ENCODE results near the gene RNF225.

The RNF225 gene

DNA sequence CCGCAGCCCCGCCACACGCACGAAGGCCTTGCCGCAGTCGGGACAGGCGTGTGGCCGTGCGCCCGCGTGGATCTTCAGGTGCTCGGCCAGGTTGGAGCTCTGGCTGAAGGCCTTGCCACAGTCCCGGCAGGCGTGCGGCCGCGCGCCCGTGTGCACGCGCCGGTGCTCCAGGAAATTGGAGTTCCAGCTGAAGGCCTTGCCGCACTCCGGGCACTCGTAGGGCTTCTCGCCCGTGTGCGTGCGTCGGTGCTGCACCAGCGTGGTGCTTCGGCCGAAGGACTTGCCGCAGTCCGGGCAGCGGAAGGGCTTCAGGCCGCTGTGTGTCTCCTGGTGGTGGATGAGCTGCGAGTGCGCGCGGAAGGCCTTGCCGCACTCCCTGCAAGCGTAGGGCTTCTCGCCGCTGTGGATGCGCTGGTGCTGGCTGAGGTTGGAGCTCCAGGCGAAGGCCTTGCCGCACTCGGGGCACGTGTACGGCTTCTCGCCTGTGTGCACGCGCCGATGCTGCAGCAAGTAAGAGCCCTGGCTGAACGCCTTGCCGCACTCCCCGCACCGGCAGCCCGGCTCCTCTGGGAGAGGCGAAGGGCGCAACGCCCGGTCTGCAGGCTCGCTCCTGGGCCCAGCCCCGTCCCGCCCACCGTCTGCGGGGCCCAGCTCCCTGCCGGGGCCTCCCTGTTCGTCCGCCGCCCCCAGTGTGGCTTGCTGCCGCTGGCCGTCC, 38.5 kb upstream of the RNF225 start:
- no peak overlapping the region for H2BK120ac ChIP-seq (ENCODE audit: low read depth, low read length)
- peaks cover 0 to 3% of the 10 kb centered on the region in 2 donors for H3K4me1 ChIP-seq (ENCODE audit: control insufficient read depth in 2 of 2, insufficient read depth in 1 of 2, low read depth in 1 of 2, low read length in 2 of 2)
- no peak overlapping the region for H3K4ac ChIP-seq (ENCODE audit: low read length)
- no peak overlapping the region for H4K91ac ChIP-seq (ENCODE audit: low read depth, low read length, poor library complexity)
- peaks cover 7 to 24% of the 10 kb centered on the region in 2 donors for H3K36me3 ChIP-seq (replicated peaks in 1 of 2; ENCODE audit: control insufficient read depth in 2 of 2, insufficient read depth in 2 of 2, low read length in 2 of 2)
- peak overlapping the region; percentile 65 for H3K23ac ChIP-seq (ENCODE audit: low read depth, low read length, poor library complexity)
- no CpG with 5 or more reads among the region's 75 CpGs for WGBS, 2 donors (ENCODE audit: extremely low coverage in 2 of 2, insufficient read length in 2 of 2, insufficient replicate concordance in 1 of 2)
- H3K79me1 ChIP-seq (ENCODE audit: low read depth, low read length) = peaks cover 9% of the 10 kb centered on the region
- H3K4me2 ChIP-seq (ENCODE audit: insufficient read depth, low read length, poor library complexity, severe bottlenecking) = no peak overlapping the region
- H2BK15ac ChIP-seq (ENCODE audit: low read length) = no peak overlapping the region
- no peaks in the 10 kb centered on the region for H3K9me3 ChIP-seq (replicated peaks in 1 of 2; ENCODE audit: control insufficient read depth in 2 of 2, insufficient read depth in 1 of 2, low read depth in 1 of 2, low read length in 2 of 2)
- DNase-seq (ENCODE audit: low spot score) = no peak
- H2BK5ac ChIP-seq (ENCODE audit: low read length) = no peak overlapping the region
- no peak overlapping the region for H2BK12ac ChIP-seq (ENCODE audit: low read length)
- peak overlapping the region; percentile 31 for H3K14ac ChIP-seq (ENCODE audit: low read length)
- H3K9ac ChIP-seq (ENCODE audit: low read depth, low read length, poor library complexity) = peak overlapping the region; percentile 60
- no peak overlapping the region for H2AK5ac ChIP-seq (ENCODE audit: low read depth, low read length)
- no peak overlapping the region for H3K18ac ChIP-seq (ENCODE audit: low read length)
- H4K8ac ChIP-seq (ENCODE audit: low read depth, low read length) = peak overlapping the region; percentile 17
- no peak overlapping the region for H2AFZ ChIP-seq (ENCODE audit: low read length)
- H3K4me3 ChIP-seq (ENCODE audit: low read length in 2 of 2) = no peak overlapping the region
- no peaks in the 10 kb centered on the region for H3K27me3 ChIP-seq (ENCODE audit: control insufficient read depth in 3 of 3, insufficient read depth in 3 of 3, low read depth in 1 of 3, low read length in 3 of 3)
- no peak overlapping the region for H3K27ac ChIP-seq (replicated peaks; ENCODE audit: low read length)

DNA sequence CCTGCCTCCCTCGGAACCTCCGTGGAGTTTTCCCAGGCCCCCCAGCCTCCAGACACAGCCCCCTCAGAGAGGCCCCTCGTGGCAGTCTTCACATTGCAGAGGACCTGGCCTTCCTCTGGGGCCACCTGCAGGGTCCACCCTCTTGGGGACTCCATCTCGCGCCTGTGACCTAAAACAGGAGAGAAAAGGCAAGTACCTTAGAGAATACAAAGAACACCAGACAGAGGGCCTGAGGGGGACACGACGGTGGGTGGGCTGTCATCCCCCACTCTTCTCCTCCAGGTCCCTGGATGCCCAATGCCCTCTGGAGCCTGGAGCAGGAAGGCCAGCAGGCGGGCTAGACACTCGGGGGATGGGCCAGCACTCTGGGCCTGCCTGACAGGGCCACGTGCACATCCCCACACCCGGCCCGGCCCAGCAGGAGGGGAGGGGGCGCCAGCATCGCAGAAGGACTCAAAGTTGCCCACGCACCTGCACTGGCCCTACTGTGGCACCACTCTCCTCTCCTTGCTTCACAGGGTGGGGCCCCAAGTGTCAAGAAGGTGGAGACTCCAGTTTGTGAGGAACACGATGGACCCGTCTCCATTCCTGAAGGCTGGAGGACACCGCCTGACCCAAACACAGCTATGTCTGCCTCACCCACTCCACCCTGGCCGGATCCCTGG, 37.8 kb upstream of the RNF225 start:
- H3K36me3 ChIP-seq (replicated peaks in 1 of 2; ENCODE audit: control insufficient read depth in 2 of 2, insufficient read depth in 2 of 2, low read length in 2 of 2) = peaks cover 7 to 24% of the 10 kb centered on the region in 2 donors
- H3K9ac ChIP-seq (ENCODE audit: low read depth, low read length, poor library complexity) = no peak overlapping the region
- H3K4me1 ChIP-seq (ENCODE audit: control insufficient read depth in 2 of 2, insufficient read depth in 1 of 2, low read depth in 1 of 2, low read length in 2 of 2) = peaks cover 0 to 3% of the 10 kb centered on the region in 2 donors
- no peaks in the 10 kb centered on the region for H3K27me3 ChIP-seq (ENCODE audit: control insufficient read depth in 3 of 3, insufficient read depth in 3 of 3, low read depth in 1 of 3, low read length in 3 of 3)
- no peak overlapping the region for H4K91ac ChIP-seq (ENCODE audit: low read depth, low read length, poor library complexity)
- H3K23ac ChIP-seq (ENCODE audit: low read depth, low read length, poor library complexity) = no peak overlapping the region
- H4K8ac ChIP-seq (ENCODE audit: low read depth, low read length) = no peak overlapping the region
- no peak overlapping the region for H3K27ac ChIP-seq (replicated peaks; ENCODE audit: low read length)
- peak overlapping the region; percentile 19 for H2BK5ac ChIP-seq (ENCODE audit: low read length)
- DNase-seq (ENCODE audit: low spot score) = no peak
- H3K79me1 ChIP-seq (ENCODE audit: low read depth, low read length) = peaks cover 11% of the 10 kb centered on the region
- no peak overlapping the region for H3K4ac ChIP-seq (ENCODE audit: low read length)
- no peak overlapping the region for H3K14ac ChIP-seq (ENCODE audit: low read length)
- no peak overlapping the region for H3K4me2 ChIP-seq (ENCODE audit: insufficient read depth, low read length, poor library complexity, severe bottlenecking)
- WGBS, 2 donors (ENCODE audit: extremely low coverage in 2 of 2, insufficient read length in 2 of 2, insufficient replicate concordance in 1 of 2) = no CpG with 5 or more reads among the region's 19 CpGs
- H3K9me3 ChIP-seq (replicated peaks in 1 of 2; ENCODE audit: control insufficient read depth in 2 of 2, insufficient read depth in 1 of 2, low read depth in 1 of 2, low read length in 2 of 2) = no peaks in the 10 kb centered on the region
- H3K4me3 ChIP-seq (ENCODE audit: low read length in 2 of 2) = no peak overlapping the region
- H2BK15ac ChIP-seq (ENCODE audit: low read length) = no peak overlapping the region
- no peak overlapping the region for H3K18ac ChIP-seq (ENCODE audit: low read length)
- no peak overlapping the region for H2BK12ac ChIP-seq (ENCODE audit: low read length)
- H2AK5ac ChIP-seq (ENCODE audit: low read depth, low read length) = no peak overlapping the region
- no peak overlapping the region for H2AFZ ChIP-seq (ENCODE audit: low read length)
- no peak overlapping the region for H2BK120ac ChIP-seq (ENCODE audit: low read depth, low read length)

DNA sequence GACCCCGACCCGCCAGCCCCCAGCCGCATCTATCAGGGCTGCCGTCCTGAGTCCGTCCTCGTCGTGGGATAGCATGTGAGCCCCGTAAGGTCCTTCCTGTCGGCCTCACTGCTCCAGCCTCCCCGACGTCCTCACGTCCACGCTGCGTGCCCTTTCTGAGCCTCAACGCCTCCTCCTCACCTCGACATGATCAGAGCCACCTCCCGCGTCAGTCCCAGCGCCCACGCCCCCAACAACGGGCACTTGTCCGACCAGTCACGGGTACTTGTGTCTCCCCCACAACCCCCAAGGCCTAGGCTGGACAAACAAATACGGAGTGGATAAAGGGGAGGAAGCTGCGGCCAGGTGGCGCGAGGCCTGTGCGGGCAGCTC, 33.6 kb upstream of the RNF225 start:
- Histone ChIP-seq H3K9ac (ENCODE audit: low read depth, low read length, poor library complexity) (peak overlapping the region; percentile 99), H2AK5ac (ENCODE audit: low read depth, low read length) (peak overlapping the region; percentile 100)

More for the DNA sequence above, 33.6 kb upstream of the RNF225 start:
- Histone ChIP-seq H3K4me1 (ENCODE audit: control insufficient read depth in 2 of 2, insufficient read depth in 1 of 2, low read depth in 1 of 2, low read length in 2 of 2) (peaks cover 0 to 3% of the 10 kb centered on the region in 2 donors), H3K4me2 (ENCODE audit: insufficient read depth, low read length, poor library complexity, severe bottlenecking) (peak overlapping the region; percentile 99), H3K23ac (ENCODE audit: low read depth, low read length, poor library complexity) (peak overlapping the region; percentile 99), H3K4me3 (ENCODE audit: low read length in 2 of 2) (peak overlapping the region; percentile 92 to 99), H4K91ac (ENCODE audit: low read depth, low read length, poor library complexity) (peak overlapping the region; percentile 99), H2BK15ac (ENCODE audit: low read length) (peak overlapping the region; percentile 81), H2BK12ac (ENCODE audit: low read length) (peak overlapping the region; percentile 73), H3K4ac (ENCODE audit: low read length) (peak overlapping the region; percentile 99), H3K18ac (ENCODE audit: low read length) (peak overlapping the region; percentile 97), H2AFZ (ENCODE audit: low read length) (peak overlapping the region; percentile 98), H3K79me1 (ENCODE audit: low read depth, low read length) (peaks cover 15% of the 10 kb centered on the region), H3K9me3 (replicated peaks in 1 of 2; ENCODE audit: control insufficient read depth in 2 of 2, insufficient read depth in 1 of 2, low read depth in 1 of 2, low read length in 2 of 2) (no peaks in the 10 kb centered on the region), H3K27ac (replicated peaks; ENCODE audit: low read length) (peak overlapping the region; percentile 95), H4K8ac (ENCODE audit: low read depth, low read length) (peak overlapping the region; percentile 99), H2BK120ac (ENCODE audit: low read depth, low read length) (peak overlapping the region; percentile 99), H3K36me3 (replicated peaks in 1 of 2; ENCODE audit: control insufficient read depth in 2 of 2, insufficient read depth in 2 of 2, low read length in 2 of 2) (peaks cover 4 to 7% of the 10 kb centered on the region in 2 donors), H3K27me3 (ENCODE audit: control insufficient read depth in 3 of 3, insufficient read depth in 3 of 3, low read depth in 1 of 3, low read length in 3 of 3) (no peaks in the 10 kb centered on the region), H2BK5ac (ENCODE audit: low read length) (peak overlapping the region; percentile 99), H3K14ac (ENCODE audit: low read length) (peak overlapping the region; percentile 98)
- no CpG with 5 or more reads among the region's 28 CpGs for WGBS, 2 donors (ENCODE audit: extremely low coverage in 2 of 2, insufficient read length in 2 of 2, insufficient replicate concordance in 1 of 2)
- peak; percentile 61 for DNase-seq (ENCODE audit: low spot score)
